Measurements from ENCODE around the gene ACAN.

DNA sequence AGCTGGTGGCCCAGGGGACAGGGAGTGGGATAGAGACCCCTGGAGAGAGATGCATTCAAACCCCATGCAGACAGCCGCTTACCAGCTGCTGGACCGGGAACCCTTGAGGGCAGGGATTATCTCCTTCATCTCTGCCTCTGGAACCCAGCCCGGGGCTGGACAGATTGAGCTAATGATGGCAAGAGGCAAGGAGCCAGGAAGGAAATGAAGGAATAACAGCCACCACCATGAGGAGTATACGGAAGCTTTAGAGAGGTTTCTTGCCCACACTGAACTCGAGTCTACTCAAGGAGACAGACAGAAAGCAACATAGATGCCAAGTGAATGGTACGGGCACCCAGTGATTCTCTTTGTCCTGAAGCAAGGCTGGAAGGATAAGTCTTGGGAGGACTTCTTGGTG is 68.9 kb downstream of the ACAN start:
- TF ChIP-seq, protein P1, sequence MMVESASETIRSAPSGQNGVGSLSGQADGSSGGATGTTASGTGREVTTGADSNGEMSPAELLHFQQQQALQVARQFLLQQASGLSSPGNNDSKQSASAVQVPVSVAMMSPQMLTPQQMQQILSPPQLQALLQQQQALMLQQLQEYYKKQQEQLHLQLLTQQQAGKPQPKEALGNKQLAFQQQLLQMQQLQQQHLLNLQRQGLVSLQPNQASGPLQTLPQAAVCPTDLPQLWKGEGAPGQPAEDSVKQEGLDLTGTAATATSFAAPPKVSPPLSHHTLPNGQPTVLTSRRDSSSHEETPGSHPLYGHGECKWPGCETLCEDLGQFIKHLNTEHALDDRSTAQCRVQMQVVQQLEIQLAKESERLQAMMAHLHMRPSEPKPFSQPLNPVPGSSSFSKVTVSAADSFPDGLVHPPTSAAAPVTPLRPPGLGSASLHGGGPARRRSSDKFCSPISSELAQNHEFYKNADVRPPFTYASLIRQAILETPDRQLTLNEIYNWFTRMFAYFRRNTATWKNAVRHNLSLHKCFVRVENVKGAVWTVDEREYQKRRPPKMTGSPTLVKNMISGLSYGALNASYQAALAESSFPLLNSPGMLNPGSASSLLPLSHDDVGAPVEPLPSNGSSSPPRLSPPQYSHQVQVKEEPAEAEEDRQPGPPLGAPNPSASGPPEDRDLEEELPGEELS (CRISPR knock-in tag; IDR thresholded peaks at IDR 0.05), result no peak
- TF ChIP-seq, protein P2, sequence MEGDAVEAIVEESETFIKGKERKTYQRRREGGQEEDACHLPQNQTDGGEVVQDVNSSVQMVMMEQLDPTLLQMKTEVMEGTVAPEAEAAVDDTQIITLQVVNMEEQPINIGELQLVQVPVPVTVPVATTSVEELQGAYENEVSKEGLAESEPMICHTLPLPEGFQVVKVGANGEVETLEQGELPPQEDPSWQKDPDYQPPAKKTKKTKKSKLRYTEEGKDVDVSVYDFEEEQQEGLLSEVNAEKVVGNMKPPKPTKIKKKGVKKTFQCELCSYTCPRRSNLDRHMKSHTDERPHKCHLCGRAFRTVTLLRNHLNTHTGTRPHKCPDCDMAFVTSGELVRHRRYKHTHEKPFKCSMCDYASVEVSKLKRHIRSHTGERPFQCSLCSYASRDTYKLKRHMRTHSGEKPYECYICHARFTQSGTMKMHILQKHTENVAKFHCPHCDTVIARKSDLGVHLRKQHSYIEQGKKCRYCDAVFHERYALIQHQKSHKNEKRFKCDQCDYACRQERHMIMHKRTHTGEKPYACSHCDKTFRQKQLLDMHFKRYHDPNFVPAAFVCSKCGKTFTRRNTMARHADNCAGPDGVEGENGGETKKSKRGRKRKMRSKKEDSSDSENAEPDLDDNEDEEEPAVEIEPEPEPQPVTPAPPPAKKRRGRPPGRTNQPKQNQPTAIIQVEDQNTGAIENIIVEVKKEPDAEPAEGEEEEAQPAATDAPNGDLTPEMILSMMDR (IDR thresholded peaks at IDR 0.05), result no peak
- TF ChIP-seq SMAD3 (CRISPR knock-in tag; IDR thresholded peaks at IDR 0.05; ENCODE audit: borderline replicate concordance), result no peak

Data from WTC11 (cell line).